SU-DHL-6 (cell line): ENCODE measurements around the gene SLC24A3.

Experiments used
- CTCF ChIP-seq: fragments of 200-600 bp; sonication (generic); IDR thresholded peaks from one replicate; pipeline ENCODE4 v1.5.1; 2017; ENCODE audit warnings: antibody characterized with exemption, mild to moderate bottlenecking, low read length, moderate library complexity; ENCODE audit not compliant: insufficient read depth, poor library complexity, severe bottlenecking
- EZH2phosphoT487 ChIP-seq: fragments of 200-600 bp; sonication (generic), shearing (Covaris generic); conservative IDR thresholded peaks from 2 replicates; pipeline ENCODE4 v1.6.1; 2018; ENCODE audit warnings: mild to moderate bottlenecking, antibody characterized with exemption, low read length, moderate library complexity, mixed read lengths

DNA sequence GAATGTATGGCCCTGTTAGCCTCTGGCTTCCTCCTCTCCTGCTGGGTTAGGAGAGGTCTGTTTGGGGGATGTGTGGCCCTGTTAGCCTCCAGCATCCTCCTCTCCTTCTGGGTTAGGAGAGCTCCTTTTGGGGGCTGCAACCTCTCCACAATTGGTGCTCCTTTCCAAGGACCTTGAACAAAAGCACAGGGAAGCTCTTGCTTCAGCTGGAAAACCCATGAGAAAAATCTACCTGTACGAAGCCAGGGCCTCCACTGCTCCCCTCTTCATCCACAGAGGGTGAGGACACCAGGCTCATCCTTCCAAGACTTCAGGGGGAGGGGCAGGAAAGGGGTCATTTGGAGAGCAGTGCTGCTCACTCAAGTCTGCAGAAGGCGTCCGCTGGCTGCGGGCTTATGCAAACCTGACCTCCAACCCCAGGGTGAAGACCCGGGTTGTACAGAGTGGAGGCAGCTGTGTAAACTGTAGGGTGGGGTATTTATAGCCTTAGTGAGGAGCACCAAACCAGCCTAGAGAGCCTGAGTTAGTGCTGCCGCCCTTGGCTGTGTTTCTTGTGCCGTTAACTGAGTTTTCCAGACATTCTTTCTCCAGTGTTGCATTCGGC lies 62.1 kb downstream of the SLC24A3 start:
- TF ChIP-seq CTCF (no peak), EZH2phosphoT487 (no peak)
